ENCODE data around the gene OR6C76.
"Not testable (repeated sequence)": the region's sequence is repeated elsewhere in the genome, so short reads cannot be mapped to it uniquely, and the experiment has no call there.

OR6C76 gene

DNA sequence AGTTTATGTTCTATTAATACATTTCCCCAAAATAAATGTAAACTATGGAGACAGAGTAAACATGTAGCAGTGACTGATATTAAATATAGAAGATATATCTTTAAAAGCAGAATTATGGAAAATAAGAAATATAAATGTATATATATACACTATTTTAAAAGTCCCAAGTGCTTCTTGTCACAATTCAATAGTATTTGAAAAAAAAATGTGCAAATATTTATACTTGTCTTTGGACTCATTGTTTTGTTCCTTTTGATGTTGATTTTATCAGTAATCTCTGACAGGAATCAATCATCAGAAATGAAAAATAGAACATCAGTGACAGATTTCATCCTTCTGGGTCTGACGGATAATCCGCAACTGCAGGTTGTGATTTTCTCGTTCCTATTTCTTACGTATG lies at the start of gene OR6C76:
OR6C76 (plus strand) TSS at position 301 of the 400 bp plus-strand sequence; CDS start at position 301, 0 bp downstream.
- DNase-seq = no peak

DNA sequence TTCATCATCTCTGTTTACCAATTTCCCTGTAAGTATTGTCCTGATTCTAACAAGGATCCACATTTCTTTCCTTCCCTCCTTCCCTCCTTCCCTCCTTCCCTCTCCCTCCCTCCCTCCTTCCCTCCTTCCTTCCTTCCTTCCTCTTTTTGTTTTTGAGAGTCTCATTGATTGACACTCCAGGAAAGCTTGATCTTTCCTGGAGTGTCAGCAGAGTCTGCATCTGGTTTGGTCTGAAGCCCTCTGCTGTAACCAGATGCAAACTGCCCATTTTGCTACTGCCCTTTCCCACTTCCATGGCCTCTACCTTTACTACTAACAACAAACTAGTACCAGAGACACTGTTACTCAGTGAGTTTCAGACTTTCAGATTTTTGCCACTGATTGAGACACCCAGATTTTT lies 40.2 kb upstream of the OR6C76 start:
- DNase-seq = no peak

DNA sequence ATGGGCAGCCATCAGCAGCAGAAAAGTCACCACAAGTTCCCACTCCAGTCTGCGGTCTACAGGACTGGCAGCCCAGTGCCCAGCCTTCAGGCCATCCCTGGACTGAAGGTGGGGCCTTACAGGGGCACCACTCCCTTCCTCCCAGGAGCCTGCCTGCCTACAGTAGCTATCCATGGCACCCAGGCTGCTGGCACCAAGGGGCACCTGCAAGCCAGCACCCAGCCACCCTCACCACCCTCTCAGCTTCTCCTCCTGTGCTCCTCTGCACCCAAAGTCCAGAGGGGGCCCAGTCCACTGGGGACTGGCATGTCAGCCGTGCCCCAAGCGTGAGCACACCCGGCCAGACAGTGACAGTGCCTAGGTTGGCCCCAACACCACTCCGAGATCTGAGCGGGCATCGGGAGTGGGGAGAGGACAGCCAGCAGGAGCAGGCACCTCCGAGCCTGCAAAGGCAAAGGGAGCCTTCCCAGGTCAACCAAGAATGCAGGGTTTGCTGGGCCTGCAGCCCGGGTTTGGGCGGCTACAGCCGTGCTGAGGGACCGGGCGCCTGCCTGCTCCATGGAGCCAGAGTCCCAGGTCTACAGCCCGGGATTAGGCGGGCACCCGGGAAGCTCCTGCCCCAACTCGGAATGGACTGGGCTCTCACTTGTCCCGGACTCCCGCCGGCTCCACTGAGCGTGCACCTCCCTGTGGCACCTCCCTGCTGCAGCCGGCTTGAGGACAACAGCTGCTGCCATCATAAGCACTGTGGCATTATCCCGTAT lies 33.8 kb upstream of the OR6C76 start:
- no peak for DNase-seq

DNA sequence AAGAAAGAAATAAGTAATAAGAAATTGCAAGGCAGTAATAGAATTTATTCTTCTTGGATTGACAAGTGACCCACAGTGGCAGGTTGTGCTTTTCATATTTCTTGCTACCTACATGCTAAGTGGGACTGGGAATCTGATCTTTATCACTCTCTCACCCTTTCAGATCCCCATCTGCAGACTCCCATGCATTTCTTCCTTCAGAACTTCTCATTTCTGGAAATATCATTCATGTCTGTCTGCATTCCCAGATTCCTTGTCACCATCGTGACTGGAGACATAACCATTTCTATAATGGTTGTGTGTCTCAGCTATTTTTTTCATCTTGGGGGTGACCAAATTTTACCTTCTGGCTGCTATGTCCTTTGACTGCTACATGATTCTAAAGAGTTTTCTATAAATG lies 29.7 kb upstream of the OR6C76 start:
- no peak for DNase-seq

DNA sequence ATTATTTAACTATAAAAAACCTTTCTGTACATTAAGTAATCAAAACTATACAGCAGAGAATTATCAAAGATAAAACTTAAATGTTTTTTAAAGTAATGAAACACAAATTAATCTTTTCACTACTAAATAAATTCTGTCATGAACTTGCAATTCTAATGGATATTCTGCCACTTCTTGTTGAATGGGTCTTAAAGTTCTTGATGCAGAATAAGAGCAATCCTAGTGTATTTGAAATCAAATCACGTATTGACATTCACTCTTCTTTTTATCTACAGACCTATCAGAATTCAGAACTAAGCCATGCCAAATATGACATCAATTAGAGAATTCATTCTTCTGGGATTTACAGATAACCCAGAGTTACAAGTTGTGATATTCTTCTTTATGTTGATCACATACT lies 25.8 kb upstream of the OR6C76 start, which contains the start of gene OR6C65:
OR6C65 (plus strand) TSS at position 301 of the 400 bp plus-strand sequence; CDS start at position 301, 0 bp downstream.
- no peak for DNase-seq

DNA sequence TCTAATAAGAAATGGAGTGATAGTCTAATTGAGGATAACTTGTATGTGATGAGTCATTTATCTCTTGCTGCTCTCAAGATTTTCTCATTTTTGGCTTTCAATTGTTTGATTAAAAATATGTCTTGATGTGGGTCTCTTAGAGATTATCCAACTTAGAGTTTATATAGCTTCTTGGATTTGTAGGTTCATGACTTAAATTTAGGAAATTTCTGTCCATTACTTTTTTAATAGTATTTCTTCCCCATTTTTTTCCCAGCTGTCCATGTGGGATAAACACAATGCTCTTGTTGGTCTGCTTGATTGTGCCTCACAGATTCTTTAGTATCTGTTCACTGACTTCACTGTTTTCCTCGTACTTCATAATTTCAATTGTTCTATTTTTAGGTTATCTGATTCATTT lies 18.2 kb upstream of the OR6C76 start:
- DNase-seq = no peak

DNA sequence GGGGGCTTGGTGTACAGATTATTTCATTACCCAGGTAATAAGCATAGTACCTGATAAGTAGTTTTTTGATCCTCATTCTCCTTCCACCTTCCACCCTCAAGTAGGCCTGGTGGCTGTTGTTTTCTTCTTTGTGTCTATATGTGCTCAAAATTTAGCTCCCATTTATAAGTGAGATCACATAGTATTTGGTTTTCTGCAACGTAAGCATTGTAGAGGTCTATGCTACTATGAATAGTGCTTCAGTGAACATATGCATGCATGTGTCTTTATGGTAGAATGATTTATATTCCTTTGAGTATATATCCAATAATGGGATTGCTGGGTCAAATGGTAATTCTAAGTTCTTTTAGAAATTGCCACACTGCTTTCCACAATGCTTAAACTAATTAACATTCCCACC lies 16.9 kb upstream of the OR6C76 start:
- DNase-seq = not testable (repeated sequence)

DNA sequence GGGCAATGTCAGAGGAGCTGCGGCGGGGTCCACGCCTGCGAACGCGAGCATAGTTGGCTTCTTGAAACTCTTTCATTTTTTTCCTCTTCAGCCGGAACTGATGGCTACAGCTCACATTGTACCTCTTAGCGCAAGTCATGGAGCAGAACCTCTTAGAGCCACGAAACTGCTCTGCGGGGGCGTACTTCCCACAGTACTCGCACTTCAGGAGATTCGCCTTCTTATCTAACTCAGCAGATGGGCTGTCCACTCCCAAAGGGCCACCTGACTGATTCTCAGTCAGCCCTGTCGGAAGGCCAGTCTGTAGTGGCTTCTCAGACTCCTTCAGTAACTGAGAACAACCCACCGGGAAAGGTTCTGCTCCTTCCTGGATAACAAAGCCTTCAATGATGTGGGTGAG lies 13.9 kb upstream of the OR6C76 start:
- DNase-seq = not testable (repeated sequence)

DNA sequence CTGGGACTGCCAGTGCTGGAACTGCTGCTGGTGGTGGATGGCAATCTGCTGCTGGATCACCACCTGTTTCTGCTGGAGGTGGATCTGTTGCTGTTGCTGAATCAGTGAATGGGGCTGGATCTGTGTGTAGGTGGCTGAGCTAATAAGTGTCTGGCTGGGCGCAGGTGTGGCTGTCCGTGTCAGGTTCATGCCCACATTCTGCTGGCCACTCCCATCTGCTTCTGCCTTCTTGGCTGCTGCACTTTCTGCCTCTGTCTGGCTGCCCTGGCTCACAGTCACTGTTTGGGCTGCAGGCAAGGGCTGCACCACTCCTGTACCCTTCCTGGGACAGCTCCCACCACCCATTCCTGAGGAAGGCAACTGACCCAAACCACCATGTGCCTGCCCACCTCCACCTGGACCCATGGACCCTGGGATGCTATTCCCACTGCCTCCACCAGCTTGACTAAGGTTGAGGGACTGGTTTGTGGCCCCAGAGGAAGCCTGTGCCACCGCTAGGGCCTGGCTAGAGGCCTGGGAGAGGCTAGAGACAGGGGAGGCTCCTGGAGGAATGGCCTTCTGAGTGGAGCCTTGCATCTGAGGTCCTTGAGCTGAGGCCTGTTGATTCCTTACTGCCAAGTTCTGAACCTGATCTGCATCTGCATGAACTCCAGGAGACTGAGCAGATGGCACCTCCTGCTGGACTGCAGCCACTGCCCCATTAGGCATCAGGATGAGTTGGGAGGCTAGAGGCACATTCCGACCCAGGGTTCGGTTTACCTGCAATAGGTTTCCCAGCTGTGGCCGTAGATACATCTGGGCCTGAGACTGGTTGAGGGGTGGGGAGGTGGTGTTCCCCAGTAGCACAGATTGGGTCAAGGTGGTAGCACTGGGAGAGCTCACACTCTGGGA lies 12.3 kb upstream of the OR6C76 start:
- not testable (repeated sequence) for DNase-seq

DNA sequence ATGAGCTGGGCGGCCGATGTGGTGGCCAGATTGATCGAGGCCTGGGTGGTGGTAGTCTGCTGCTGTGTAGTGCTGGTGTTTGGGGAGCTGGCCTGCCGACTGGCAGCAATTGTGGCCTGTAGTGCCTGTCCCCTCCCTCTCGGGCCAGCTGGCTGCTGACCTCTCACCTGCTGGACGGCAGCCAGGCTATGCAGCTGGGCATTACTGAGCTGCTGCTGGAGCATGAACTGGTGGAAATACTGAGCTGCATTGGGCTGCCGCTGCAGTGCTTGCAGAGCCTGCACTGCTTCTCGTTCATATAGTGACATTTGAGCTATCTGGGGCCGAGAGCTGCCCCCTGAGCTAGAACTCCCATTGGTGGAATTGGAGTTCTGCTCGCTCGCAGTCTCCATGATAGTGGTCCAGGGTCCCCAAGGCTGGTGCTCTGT lies 11.6 kb upstream of the OR6C76 start:
- not testable (repeated sequence) for DNase-seq

DNA sequence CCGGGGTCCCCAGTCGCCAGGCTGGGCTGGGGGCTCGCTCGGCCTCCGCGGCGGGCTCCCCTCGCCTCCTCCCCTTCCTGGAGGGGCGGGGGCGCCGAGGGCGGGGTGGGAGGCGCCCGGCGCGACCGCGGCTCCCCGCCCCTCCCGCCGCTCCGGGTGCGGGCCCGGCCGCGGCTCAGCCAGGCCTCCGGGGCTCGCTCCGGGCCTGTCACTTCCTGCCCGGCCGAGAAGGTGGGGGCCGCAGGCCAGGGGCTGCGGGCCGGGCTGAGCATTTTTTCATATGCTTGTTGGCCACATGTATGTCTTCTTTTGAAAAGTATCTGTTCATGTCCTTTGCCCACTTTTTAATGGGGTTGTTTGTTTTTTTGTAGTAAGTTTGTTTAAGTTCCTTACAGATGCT lies 11.2 kb upstream of the OR6C76 start:
- DNase-seq = not testable (repeated sequence)

DNA sequence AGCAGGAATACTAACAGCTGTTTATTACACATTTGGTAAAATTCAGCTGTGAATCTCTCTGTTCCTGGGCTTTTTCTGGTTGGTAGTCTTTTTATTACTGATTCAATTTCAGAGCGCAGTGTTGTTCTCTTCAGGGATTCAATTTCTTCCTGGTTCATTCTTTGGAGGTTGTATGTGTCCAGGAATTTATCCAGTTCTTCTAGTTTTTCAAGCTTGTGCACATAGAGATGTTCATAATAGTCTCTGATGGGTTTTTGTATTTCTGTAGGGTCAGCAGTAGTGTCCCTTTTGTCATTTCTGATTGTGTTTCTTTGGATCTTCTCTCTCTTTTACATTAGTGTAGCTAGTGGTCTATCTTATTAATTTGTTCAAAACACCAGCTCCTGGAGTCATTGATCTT lies 9.1 kb upstream of the OR6C76 start:
- no peak for DNase-seq

DNA sequence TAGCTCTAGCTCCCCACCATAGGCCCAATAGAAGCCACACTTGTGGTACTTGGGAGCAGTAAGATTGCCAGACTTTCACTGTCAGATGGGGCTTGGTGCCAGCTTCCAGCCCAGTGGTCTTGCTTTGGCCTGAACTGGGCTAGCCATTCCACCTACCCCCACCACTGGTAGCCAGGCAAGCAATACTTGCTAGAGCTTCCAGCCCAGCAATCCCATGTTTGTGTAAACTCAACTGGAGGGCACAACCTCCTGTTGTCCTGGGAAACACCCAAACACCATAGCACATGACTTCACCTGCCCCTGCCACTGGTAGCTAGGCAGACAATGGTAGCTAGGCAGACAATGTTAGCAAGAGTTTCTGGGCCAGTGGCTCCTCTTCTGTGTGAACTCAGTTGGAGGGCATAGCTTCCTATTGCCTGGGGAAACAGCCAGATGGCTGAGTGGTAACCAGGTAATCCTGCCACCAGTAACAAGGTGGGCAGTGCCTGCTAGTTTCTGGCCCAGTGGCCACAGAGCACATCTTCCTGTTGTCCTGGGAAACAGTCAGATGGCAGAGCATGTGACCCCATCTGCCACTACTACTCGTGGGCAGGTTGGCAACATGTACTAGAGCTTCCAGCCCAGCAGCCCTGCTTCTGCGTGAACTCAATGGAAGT lies 5.6 kb upstream of the OR6C76 start:
- DNase-seq = no peak

DNA sequence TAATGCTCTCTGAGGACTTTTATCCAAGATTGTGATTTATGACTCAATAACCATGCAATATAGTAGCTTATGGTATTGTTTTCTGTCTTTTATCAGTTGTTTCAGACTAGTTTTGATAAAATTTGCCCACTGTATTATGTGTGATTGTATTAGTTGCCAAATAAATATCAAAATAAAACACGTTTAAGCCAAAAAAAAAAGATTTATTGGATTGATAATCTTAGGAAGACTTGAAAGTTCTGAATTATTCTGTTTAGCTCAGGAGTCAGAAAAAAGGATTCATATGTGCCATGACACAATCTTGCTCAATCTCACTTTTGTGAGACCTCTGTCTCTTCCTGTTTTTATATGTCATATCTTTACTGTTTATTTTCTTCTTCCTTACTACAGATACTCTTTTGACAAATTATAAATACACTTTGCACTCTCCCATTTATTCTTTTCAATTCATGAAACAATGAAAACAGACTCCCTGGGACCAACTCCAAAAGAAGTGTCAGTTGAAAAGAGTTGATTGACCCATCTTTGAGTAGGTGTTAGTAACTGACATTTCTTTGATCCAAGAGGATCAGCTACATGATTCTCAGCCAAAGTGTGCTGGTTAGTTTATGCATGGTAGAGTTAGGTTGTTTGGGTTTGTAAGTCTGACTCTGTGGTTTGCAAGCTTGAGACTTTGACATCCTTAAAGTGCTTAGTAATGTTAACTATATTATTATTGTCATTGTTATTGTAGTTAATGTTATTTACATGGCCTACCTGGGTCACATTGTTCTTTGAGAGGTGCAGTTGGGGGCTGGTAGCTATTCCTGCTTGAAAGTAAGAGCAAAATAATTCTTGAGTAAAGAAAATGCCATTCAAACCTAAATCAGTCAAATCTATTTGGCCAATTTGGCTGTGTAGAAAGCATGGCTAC lies 2.5 kb downstream of the OR6C76 start:
- DNase-seq = no peak

DNA sequence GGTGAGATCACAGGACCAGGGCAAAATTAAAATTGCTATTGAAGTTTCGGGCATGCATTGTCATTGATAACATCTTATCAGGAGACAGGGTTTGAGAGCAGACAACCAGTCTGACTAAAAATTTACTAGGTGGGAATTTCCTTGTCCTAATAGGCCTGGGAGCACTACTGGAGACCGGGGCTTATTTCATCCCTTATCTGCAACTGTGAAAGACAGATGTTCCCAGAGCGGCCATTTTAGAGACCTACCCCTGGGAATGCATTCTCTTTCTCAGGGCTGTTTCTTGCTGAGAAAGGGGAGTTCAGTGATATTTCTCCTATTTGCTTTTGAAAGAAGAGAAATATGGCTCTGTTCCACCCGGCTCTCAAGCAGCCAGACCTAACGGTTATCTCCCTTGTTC lies 15.2 kb downstream of the OR6C76 start:
- not testable (repeated sequence) for DNase-seq

DNA sequence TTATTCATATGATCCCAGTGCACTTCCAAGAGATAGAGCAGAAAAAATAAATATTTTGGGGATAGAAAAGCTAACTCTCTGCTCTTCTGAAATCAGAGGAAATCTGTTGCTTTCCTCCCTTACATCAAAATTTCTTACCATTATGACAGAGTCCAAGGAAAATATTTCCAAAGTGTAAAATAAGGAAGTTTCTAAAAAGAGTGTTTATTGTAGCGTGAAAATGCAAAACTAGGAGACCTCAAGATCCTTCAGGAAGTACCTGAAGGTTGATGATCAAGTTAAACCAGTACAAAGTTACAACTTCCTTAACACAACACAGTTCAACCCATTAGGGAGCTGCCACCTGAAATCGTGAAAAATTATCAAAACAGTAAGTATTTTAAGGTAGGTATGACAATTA lies 17.7 kb downstream of the OR6C76 start, which contains the start of gene OR6C2:
OR6C2 (plus strand) TSS at position 301 of the 400 bp plus-strand sequence. CDS start 8,138 bp downstream, outside the sequence.
- no peak for DNase-seq

DNA sequence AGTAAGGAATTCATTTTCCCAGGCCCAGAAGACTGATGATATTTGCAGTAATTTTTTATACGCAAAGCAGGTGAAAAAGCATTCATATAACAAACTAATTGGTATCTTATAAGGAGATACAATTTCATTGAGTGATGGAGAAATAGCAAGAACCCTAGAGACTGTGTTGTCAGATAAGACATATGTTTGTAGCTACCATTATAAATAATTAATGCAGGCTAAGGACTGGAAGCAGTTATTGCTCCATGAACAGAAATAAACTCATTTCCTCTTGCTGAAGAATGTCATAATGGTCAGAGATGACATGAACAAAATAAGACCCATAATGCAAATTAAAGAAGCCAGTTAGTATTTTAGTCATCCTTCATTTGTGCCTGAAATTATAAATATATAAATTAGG lies 19.3 kb downstream of the OR6C76 start:
- no peak for DNase-seq

DNA sequence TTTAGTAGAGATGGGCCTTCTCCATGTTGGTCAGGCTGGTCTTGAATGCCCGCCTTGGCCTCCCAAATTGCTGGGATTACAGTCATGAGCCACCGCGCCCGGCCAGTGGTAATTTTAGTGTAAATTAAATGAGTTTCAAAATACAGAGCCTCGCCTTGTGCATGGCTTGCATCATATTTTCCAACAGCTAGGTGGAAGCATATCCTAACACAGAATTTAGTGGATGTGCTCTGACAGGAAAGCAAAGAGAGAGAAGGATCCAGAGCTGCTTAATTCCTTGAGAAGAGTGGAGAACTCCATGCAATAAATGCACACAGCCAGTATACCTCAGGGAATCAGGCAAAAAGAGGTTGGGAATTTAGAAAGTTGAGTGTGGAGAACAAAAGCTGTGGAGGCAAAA lies 20.3 kb downstream of the OR6C76 start:
- no peak for DNase-seq

DNA sequence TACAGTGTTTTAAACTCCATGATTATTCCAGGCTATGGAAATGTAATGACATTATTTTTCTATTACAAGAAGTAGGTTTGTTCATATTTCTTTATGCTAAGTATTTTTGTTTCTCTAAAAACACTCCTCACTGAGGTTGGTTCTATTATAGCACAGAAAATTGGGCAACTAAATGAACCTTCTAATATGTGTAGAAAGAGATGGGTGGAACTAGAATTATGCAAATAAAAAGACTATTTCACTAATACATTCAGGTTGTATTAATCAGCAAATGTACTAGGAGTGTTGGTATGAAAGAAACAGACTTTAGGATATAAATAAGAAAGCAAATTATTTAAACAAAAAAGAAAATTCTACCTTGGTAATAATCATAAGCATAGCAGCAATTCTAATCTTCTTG lies 22.8 kb downstream of the OR6C76 start:
- no peak for DNase-seq

DNA sequence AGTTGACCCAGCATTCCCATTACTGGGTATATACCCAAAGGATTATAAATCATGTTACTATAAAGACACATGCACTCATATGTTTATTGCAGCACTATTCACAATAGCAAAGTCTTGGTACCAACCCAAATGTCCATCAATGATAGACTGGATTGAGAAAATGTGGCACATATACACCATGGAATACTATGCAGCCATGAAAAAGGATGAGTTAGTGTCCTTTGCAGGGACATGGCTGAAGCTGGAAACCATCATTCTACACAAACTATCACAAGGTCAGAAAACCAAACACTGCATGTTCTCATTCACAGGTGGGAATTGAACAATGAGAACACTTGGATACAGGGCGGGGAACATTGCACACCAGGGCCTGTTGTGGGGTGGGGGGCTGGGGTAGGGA lies 38.9 kb downstream of the OR6C76 start:
- not testable (repeated sequence) for DNase-seq

DNA sequence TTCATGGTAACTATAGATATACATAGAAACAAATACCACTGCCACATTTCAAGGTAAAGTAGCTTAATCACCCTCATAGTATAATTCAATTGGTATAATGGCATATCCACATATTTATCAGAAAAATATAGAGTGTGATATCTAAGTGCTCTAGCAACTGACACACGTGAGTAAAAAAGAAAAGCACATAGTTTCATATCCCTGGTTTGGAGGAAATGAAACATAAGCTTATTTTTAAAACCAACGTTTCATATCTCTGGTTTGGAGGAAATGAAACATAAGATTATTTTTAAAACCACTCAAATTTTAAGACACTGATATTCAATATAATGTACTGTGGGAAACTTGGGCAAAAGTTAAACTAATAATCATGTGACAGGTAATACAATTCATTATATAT lies 41.8 kb downstream of the OR6C76 start:
- no peak for DNase-seq

DNA sequence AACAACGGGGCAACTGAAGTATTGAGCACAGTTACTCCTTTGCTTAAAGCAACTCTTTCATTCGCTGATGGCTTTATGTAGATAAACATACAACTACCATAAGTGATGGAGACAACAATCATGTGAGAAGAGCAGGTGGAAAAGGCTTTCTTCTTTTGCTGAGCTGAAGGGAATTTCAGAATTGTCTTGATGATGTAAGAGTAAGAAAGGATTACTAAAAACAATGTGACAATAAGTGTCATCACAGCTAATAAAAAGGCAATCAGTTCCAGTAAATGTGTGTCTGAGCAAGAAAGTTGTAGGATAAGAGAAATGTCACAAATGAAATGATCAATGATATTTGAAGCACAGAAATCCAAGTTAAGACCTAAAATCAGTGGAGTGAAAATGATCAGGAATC lies 43.2 kb downstream of the OR6C76 start:
- DNase-seq = no peak
